RCC 7860 (cell line): ENCODE results near the gene COPS7A.

Source experiments
- DNase-seq: peaks from one replicate; pipeline ENCODE4 v3.0.0-alpha.2; 2015; ENCODE audit warnings: low spot score
- FAIRE-seq: peaks from 2 replicates; lab custom pipeline; 2012; peaks lifted over from hg19 to GRCh38; lab: Jason Lieb, UNC

The COPS7A gene, protein sequence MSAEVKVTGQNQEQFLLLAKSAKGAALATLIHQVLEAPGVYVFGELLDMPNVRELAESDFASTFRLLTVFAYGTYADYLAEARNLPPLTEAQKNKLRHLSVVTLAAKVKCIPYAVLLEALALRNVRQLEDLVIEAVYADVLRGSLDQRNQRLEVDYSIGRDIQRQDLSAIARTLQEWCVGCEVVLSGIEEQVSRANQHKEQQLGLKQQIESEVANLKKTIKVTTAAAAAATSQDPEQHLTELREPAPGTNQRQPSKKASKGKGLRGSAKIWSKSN

DNA sequence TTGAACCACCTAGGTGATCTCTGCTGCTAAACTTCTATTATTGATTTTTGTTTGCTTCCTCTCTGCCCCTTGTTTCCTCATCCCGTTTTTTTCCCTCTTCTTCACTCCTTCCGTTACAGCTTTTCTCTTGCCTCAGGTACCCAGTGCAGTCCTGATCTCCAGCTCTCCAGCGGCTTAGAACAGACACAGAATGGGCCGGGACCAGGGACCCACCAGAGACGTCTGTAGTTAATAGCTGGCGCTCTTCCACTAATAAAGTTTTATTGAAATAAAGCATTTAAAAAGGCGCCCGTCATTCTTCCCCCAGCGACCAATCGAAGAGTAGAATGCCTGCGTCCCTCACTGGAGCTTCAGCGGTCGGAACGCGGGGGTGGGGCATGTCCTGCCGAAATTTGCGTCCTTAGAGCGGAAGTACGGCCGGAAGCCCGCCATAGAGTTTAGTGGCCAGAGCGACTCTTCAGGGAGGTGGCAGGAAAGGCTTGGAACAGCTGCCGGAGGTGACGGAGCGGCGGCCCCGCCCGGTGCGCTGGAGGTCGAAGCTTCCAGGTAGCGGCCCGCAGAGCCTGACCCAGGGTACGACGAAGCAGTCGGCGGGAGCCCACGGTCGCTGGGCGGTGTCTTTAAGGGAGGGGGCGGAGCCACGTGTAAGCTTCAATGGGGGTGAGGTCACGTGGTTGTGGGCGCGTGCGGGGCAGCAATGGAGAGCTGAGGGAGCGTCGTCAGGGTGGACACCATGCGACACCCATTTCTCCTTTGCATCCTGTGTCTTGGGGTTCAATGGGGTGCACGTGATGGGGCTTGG is at the start of gene COPS7A:
TSS of gene COPS7A (plus strand) at position 440 of the 802 bp plus-strand sequence. CDS start 611 bp downstream, outside the sequence.
- peak; percentile 97 for DNase-seq
- peak; percentile 93 for FAIRE-seq

DNA sequence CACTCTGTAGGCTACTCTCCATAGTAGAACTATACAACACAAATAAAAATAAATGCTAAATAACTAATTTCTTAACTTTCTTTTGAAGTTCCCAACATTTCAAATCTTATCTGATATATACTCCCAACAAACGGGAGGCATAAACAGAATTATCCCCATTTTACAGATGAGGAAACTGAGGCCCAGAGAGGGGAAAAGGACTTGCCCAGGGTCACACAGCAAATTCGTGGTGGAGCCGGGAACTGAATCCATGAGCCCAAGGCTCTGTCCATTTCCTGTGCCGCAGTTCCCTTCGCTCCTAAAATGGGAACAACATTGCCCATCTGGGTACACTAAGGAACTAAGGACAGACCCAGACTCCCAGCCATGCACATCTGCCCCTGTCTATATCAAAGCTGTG is 46.9 kb upstream of the COPS7A start:
- FAIRE-seq (no peak), DNase-seq (no peak)

DNA sequence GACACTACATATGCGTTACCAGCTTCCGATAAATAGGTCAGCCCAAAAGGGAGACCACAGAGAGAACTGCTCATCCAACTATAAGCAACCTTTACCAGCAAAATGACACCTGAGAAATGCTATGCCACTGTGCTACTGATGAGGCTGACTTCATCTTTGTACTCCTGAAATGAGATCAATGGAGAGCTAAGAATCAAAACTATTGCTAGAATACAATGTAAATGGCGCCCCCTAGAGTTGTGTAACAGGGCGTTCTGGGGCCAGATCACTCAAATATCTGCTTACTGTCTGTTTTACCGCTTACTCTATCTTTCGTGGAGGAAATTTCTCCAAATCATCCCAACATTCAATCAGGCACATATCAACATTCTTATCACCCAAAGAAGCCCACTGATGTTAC is 39.2 kb upstream of the COPS7A start:
- DNase-seq (peak; percentile 6), FAIRE-seq (no peak)

DNA sequence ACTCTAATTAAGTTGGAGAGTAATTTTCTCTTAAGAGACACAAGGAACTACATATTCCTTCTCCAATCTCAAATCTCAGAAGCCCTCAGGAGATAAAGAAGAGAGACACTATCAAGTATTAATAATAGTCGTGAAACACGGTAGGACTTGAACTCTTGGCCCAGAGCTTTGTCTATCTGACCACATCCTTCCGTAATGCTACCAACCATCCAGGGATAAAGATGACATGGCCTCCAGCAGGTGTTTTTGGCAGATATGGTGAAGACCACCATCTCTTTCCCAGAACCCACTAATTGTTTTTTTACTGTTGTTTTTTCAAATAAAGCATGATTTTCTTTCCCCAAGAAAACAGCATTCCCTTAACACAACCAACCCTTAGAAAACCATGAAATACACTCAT is 38.0 kb upstream of the COPS7A start:
- no peak for DNase-seq
- FAIRE-seq = no peak

DNA sequence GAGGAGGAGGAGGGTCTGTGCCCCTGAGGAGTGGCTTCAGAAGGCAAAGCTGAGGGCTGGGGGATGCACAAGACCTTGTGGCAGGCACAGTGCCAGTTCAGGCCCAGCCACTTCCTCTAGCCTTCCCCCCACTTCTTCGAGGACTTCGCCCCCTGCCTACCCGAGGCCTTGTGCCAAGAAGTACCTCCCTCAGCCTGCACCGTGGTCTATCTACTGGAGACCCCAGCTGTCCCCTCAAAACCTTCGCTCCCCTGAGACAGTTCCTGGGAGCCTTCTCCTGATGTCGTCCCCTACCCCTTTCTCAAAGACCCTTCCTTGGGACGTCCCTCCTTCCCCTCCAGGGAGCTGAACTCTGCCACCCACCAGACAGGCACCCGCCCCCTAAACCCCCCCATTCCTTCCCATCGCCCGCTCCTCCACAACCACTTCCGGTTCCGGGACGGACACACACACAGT is 35.3 kb upstream of the COPS7A start:
- DNase-seq (no peak), FAIRE-seq (no peak)

DNA sequence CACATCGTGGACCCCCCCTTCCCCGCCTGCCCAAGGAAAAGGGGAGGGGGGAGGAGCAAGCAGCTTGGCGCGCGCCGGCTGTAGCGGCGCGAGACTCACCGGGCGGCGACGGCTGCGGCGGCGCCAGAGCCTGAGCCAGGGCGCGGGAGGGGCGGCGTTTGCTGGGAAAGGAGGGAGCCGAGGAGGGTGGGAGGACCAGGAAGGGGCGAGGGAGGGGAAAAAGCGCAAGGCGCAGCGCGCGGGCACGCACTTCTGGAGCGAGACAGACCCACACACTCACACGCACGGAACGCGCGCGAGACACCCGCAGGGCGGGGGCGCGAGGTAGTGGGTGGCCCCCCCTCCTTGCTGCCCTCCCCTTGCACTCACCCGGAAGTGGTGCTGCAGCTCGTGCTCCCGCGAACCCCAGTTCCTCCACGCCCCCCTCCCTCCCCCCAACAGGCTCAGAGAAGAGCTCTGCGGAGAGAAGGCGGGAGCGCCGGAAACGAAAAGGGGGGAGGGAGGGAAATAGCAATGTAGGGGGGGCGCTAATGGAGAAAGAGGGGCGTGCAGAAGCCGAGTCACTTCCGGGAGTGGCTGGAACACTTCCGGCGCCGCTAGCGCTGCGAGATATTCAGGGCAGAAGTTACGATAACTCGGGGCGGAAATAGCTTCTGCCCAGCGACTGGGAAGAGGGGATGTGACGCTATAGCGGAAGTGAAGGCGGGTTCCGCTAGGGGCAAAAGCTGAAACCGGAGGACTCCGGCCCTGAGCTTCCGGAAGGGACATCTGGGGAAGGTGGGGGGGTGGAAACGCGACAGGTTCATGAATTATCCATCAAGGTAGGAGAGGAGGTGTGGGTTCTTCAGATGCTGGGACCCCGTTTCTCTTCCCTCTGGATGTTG is 34.6 kb upstream of the COPS7A start, which contains the start of gene ZNF384:
TSS of gene ZNF384 (minus strand) at position 377 of the 884 bp plus-strand sequence. CDS start 9,855 bp downstream, outside the sequence.
- peak; percentile 98 for DNase-seq
- FAIRE-seq = peak; percentile 89

DNA sequence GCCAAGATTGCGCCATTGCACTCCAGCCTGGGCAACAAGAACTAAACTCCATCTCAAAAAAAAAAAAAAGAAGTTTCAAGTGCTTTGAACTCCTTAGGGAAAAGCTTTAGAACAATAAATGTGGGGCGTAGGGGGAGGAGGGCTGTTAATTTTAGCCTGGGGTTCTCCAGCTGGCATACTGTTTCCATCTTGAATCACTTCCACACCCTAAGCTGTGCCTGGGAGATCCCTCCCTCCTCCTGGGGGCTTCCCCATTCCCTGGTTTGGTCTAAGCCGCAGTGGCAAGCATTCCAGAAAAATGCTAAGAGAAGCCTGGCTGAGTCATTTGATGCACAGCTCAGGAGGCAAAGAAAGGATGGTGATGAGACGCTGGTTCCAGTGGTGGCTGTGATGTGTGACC is 32.4 kb upstream of the COPS7A start:
- FAIRE-seq (no peak), DNase-seq (peak; percentile 33)

DNA sequence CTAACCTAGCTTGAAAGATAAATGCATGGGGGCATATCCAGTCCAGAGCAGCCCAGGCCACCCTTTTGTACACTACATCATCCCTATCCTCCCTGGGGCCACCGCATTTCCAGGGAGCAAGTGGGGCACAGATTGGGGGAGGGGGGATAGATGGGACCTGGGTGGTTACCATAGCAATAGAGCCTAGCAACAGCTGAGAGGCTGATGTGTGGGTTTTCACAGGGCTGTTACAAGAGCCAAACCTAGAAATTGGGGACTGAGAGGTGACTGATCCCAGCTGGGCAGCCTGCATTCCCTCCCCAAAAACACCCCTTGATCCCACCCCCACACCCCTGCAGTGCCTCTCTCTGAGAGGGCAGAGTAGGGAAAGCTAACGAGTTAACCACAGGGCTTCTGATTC is 31.0 kb upstream of the COPS7A start:
- DNase-seq (no peak), FAIRE-seq (no peak)

DNA sequence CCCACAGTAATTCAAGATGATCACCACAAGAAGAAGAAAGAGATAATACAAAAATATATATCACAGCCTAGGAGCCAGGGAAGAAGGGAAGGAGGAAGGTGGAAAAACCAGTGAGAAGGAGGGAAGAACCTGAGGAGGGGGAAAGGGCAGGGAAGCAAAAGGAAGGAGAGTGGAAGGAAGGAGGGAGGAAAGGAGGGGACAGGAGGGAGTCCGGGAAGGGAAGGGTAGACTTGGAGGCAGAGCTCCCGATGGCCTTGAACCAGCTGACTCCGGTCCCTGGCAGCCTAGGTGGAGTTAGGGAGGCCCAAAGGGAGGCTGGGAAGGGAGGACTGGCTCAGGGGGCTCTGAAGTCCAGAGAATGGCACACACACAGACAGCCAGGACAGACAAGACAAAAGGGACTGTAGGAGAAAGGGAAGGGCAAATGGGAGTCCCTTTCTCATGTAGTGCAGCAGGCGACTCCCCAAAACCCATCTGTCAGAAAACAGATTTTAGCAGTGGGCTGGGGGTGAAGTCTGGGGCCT is 30.0 kb upstream of the COPS7A start:
- DNase-seq (no peak), FAIRE-seq (no peak)

DNA sequence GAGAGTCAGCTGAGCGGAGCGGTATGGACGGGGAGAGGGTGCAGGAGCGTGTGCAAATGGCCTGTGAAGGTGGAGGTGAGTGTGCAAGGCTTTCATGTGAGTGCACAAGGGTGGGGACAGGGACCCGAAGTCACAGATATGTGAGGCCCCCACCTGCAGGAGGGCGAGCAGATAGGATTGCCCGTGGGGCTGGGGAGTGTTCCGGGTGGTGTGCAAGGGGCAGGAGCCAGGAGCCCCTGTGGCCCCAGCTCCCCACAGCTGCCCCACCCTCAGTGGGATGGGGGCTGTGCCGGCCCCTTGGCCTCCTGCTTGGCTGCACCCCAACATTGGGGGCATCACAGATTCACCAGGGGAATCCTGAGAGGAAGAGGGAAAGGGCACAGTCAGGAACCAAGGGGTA is 29.1 kb upstream of the COPS7A start:
- FAIRE-seq (no peak), DNase-seq (no peak)

DNA sequence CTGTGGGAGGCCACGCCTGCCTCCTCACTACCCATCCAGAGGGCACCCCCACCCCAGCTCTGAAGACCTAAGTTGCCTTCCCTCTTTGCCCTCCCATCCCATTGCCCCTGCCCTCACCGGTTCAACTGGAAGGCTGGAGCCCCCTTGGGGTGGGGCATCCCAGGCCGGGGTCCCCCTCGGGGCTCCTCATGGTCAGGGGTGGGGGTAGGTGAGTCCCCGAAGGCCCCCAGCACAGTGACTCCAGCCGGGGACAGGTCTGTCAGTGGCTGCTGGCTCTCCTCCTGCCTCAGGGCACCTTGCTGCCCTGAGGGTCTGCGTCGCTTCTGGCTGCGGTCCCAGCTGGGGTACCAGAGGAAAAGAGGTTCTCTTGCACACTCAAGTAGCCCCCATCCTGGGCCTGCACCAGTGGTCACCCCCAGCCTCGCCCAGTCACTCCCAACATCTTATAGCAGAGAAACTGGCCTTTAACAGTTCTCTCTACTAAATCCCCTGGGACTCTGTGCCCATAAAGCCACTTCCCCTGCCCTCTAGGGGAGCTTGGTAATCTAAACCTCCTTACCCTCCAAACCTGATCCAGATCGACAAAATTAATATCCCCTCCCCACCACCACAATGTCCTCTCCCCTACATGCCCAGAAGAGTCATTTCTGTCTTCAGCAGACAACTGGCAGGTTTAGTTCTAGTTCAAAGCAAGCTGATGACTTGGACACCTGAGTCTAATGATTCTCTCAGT is 28.4 kb upstream of the COPS7A start:
- FAIRE-seq (no peak), DNase-seq (no peak)

DNA sequence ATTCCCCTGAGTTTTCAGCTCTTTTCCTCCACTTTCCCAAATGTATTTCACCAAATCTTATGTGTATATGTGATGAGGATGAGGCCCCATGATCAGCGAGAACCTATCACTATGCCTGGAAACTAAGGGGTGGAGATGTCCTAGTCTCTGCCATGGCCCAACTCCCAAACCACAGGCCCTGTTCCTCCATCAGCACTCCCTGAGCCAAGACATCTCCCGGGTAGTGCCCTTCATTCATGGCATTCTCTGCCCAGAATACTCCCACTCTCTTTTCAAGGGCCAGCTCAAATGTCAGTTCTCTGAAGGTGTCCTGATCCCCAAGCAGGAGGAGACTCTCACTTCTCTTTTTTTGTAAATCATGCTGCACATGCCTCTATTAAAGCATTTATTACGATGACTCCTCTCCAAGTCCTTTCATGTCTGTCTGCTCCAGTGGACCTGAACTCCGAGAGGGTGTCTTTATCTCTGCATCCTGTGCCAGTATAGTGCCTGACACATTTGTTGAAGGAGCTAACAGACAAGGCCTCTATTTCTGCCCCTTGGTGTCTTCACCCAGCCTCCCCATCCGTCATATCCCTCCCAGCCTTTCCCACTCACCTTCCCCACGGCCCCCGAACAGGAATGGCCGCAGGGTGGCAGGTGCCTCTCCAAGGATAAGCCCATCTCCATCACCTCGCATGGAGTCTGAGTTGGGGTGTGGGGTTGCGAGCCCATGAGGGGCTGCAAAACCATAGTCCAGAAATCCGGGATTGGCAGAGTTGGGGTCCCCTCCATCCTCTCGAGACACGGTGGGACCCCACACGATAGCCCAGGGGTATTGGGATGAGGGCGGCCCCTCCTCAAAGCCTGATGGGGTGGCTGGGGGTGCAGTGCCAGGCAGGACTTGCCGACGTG is 26.9 kb upstream of the COPS7A start:
- FAIRE-seq = no peak
- DNase-seq = no peak

DNA sequence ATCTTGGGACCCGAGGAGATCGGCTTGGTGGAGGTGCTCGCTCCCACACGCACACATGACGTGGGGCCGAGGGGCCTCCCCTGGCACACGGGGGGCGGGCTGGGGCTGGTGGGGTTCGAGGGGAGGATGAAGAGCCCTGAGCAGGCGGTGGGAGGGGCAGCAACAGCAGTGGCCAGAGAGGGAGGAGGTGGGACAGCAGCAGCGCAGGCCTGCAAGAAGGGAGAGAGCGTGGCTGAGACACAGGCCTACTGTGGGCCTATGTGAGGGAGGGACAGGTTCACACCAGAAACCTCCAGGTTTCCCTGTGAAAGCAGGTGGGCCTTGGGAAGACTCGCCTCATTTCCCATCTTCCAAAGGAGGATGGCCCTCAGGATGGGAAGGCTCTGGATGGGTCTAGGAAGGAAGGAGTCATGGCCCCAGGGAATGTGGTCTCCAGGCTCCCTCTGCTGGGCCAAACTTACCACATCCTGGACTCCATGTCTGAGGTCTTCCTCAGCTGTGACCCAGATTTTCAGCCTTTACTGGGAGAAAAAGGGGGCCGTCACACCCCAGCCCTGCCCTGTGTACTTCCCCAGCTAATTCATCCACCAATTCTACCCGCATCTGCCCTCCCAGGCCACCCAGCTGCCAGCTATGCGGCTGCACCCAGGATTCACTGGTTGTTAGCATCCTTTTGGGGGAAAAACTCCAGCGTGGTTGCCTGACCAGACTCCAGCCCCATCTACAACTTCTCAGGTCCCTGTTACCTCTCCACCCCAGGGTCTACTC is 26.1 kb upstream of the COPS7A start:
- FAIRE-seq (no peak), DNase-seq (peak; percentile 48)

DNA sequence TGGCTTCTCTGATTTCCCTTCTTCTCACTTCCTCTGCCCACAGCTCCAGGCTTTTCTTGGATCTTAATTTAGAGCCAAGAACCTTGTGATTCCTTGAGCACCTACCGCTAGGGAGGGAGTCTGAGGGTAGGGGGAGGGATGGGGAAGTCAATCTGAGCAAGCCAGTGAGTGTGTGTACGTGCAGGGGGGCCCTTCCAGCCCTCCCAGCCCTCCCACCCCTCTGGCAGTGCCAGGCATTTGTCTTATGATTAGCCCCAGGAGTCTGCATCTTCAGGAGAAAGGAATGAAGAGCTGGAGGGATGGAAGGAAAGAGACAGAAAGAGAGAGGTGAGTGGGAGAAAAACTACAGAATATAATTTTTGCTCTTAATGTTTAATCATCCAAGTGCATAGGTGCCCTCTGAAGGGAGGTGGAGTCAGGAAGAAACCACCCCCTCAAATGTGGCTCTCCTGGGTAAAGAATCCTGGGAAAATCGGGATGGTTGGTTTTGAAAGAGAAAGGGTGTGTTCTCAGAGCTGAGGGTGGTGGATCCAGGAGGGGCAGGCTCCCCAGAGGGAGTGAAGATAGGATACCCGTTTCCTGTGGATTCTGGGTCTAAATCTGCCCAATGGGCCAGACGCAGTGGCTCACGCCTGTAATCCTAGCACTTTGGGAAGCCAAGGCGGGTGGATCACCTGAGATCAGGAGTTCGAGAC is 25.3 kb upstream of the COPS7A start:
- FAIRE-seq (no peak), DNase-seq (no peak)

DNA sequence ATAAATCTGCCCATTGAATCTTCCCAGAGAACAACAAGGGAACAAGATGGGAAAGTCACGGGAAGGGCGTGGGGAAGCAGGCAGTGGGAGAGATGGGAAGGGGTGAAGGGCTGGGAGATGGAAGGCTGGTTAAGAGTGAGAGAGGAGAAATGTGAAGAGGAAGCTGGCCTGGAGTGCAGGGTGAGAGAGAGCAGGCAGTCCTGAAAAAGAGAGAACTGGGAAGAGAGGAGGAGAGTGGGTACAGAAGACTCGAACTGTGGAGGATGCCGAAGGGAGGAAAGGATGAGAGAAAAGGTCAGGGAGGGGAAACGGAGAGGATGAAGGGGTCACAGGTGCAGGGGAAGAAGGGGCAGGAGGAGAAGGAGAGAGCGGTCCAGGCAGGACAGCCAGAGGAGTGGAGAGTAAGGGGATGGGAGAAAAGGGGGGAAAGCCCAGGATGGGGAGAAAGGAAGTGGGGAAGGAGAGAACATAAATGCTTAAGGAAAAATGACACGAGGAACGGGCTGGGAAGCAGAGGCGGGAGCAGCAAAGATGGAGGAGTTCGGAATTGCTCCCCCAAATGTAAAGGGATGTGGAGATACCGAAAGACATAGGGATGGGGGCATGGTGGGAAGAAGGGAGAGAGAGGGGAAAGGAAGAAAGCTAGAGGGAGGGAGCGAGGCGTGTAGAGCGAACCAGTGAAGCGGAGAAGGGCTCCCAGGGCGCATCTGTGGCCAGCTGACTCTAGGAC is 24.4 kb upstream of the COPS7A start:
- FAIRE-seq (no peak), DNase-seq (no peak)

DNA sequence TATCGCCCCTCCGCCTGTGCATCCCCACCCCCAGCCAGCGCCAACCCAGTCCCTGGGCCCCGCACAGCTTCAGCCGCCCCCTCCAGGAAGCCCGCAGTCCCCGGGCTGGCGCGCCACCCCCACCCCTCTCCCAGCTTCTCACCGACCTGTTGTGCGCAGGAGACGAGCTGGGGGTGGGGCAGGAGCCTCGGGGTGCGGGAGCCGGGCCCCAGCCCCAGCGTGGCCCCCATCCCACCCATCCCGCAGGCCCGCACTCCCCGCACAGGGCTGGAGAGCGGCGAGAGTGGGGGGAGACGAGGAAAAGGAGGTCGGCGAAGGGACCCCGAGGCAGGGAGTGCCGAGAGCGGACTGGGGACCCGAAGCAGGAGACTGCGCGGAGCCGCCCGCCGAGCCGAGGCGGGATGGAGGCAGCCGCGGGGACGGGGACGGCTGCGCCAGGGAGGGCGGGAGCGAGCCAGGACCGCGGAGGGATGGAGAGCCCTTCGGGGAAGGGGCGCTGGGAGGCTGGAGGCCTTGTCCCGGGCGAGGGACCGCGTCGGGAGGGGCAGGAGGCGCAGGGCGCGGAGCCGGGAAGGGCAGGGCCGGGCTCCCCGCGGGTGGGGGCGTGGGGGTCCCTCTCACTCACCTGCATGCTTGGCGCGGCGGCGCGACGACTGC is 23.7 kb upstream of the COPS7A start:
- FAIRE-seq (no peak), DNase-seq (no peak)

DNA sequence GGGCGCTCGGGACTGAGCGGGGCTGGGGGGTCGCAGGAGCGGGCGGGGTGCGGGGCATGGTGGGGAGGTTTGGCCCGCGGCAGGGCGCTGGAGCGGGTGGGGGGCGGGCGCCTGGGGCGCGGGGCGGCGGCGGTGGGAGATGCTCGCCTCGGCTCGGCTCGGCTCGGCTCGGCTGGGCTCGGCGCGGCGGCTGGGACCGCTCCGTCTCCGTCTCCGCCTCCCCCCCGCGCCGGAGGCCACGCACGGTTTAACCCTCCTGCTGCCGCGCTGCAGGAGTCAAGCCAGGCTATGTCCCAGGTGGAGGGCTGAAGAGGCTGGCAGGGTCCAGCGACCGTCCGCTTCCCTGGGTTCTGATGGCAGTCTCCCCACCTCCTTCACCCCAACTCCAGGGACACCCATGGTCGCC is 23.2 kb upstream of the COPS7A start, which contains the start of gene PIANP:
TSS of gene PIANP (minus strand) at position 170 of the 406 bp plus-strand sequence. CDS start 2,754 bp downstream, outside the sequence.
- no peak for FAIRE-seq
- no peak for DNase-seq
